Measurements from ENCODE around the gene PROK2.

PROK2 gene

GRCh38 chr3:71734881-71735280 lies 50.1 kb downstream of the PROK2 start:
- no peak overlapping the region for H3K4me2 ChIP-seq (ENCODE audit: low read length)
- no peaks in the 10 kb centered on the region for H3K9me3 ChIP-seq (ENCODE audit: insufficient read depth, low read length)
- H4K20me1 ChIP-seq (ENCODE audit: insufficient read depth, low read length) = no peaks in the 10 kb centered on the region
- H3K4me1 ChIP-seq (ENCODE audit: low read length) = peaks cover 10% of the 10 kb centered on the region
- H3K79me2 ChIP-seq (ENCODE audit: low read length) = no peaks in the 10 kb centered on the region
- H3K9ac ChIP-seq (ENCODE audit: low read length) = no peak overlapping the region
- no peak for TF ChIP-seq EZH2phosphoT487 (IDR thresholded peaks at IDR 0.05; ENCODE audit: low read depth)
- no peak overlapping the region for H2AFZ ChIP-seq (ENCODE audit: low read depth, low read length)
- H3K27ac ChIP-seq (ENCODE audit: low read length) = no peak overlapping the region
- H3K27me3 ChIP-seq (ENCODE audit: low read depth, low read length) = peaks cover 55% of the 10 kb centered on the region
- no peak overlapping the region for H3K4me3 ChIP-seq (ENCODE audit: low read length)
- H3K36me3 ChIP-seq (replicated peaks; ENCODE audit: low read depth, low read length) = no peaks in the 10 kb centered on the region

GRCh38 chr3:71733319-71733718 lies 51.6 kb downstream of the PROK2 start:
- H2AFZ ChIP-seq (ENCODE audit: low read depth, low read length) = no peak overlapping the region
- H3K36me3 ChIP-seq (replicated peaks; ENCODE audit: low read depth, low read length) = no peaks in the 10 kb centered on the region
- H3K4me2 ChIP-seq (ENCODE audit: low read length) = 0 out of 2 replicates have a peak overlapping the region, but pooled peaks have one; percentile 8
- no peak overlapping the region for H3K9ac ChIP-seq (ENCODE audit: low read length)
- H4K20me1 ChIP-seq (ENCODE audit: insufficient read depth, low read length) = no peaks in the 10 kb centered on the region
- no peaks in the 10 kb centered on the region for H3K79me2 ChIP-seq (ENCODE audit: low read length)
- no peak overlapping the region for H3K27ac ChIP-seq (ENCODE audit: low read length)
- H3K4me1 ChIP-seq (ENCODE audit: low read length) = peaks cover 10% of the 10 kb centered on the region
- H3K9me3 ChIP-seq (ENCODE audit: insufficient read depth, low read length) = no peaks in the 10 kb centered on the region
- H3K27me3 ChIP-seq (ENCODE audit: low read depth, low read length) = peaks cover 64% of the 10 kb centered on the region
- H3K4me3 ChIP-seq (ENCODE audit: low read length) = no peak overlapping the region
- TF ChIP-seq CTCF (IDR thresholded peaks at IDR 0.05; ENCODE audit: low read depth, low read length) (no peak), EZH2phosphoT487 (IDR thresholded peaks at IDR 0.05; ENCODE audit: low read depth) (no peak)

GRCh38 chr3:71732637-71733036 lies 52.3 kb downstream of the PROK2 start:
- Histone ChIP-seq H3K27me3 (ENCODE audit: low read depth, low read length) (peaks cover 61% of the 10 kb centered on the region), H4K20me1 (ENCODE audit: insufficient read depth, low read length) (no peaks in the 10 kb centered on the region), H3K4me1 (ENCODE audit: low read length) (peaks cover 10% of the 10 kb centered on the region), H3K27ac (ENCODE audit: low read length) (no peak overlapping the region), H3K4me2 (ENCODE audit: low read length) (peak overlapping the region; percentile 8; the same call in 1 of the 2 replicates), H3K36me3 (replicated peaks; ENCODE audit: low read depth, low read length) (no peaks in the 10 kb centered on the region), H2AFZ (ENCODE audit: low read depth, low read length) (no peak overlapping the region), H3K9ac (ENCODE audit: low read length) (no peak overlapping the region), H3K9me3 (ENCODE audit: insufficient read depth, low read length) (no peaks in the 10 kb centered on the region), H3K4me3 (ENCODE audit: low read length) (no peak overlapping the region), H3K79me2 (ENCODE audit: low read length) (no peaks in the 10 kb centered on the region)
- TF ChIP-seq CTCF (IDR thresholded peaks at IDR 0.05; ENCODE audit: low read depth, low read length) (no peak), EZH2phosphoT487 (IDR thresholded peaks at IDR 0.05; ENCODE audit: low read depth) (no peak)

GRCh38 chr3:71728632-71729342 lies 56.2 kb downstream of the PROK2 start:
- TF ChIP-seq CTCF (IDR thresholded peaks at IDR 0.05; ENCODE audit: low read depth, low read length) (no peak), EZH2phosphoT487 (IDR thresholded peaks at IDR 0.05; ENCODE audit: low read depth) (no peak)
- no peak overlapping the region for H3K27ac ChIP-seq (ENCODE audit: low read length)
- H3K4me3 ChIP-seq (ENCODE audit: low read length) = no peak overlapping the region
- H3K9ac ChIP-seq (ENCODE audit: low read length) = no peak overlapping the region
- H3K27me3 ChIP-seq (ENCODE audit: low read depth, low read length) = peaks cover 58% of the 10 kb centered on the region
- no peak overlapping the region for H3K4me2 ChIP-seq (ENCODE audit: low read length)
- no peaks in the 10 kb centered on the region for H4K20me1 ChIP-seq (ENCODE audit: insufficient read depth, low read length)
- no peaks in the 10 kb centered on the region for H3K79me2 ChIP-seq (ENCODE audit: low read length)
- peaks cover 18% of the 10 kb centered on the region for H3K4me1 ChIP-seq (ENCODE audit: low read length)
- no peaks in the 10 kb centered on the region for H3K9me3 ChIP-seq (ENCODE audit: insufficient read depth, low read length)
- no peak overlapping the region for H2AFZ ChIP-seq (ENCODE audit: low read depth, low read length)
- no peaks in the 10 kb centered on the region for H3K36me3 ChIP-seq (replicated peaks; ENCODE audit: low read depth, low read length)

All from OCI-LY3 (cell line).